ENCODE measurements around the gene PARVA.

PARVA gene

GRCh38 chr11:12376259-12377081, 901 bp upstream of the PARVA start:
- FAIRE-seq: no peak

GRCh38 chr11:12377824-12378593, 638 bp downstream of the PARVA start:
- FAIRE-seq (no peak), DNase-seq (ENCODE audit: low spot score) (peak; percentile 72)

More at GRCh38 chr11:12376259-12377081, 901 bp upstream of the PARVA start:
- DNase-seq (ENCODE audit: low spot score): no peak

GRCh38 chr11:12380565-12381325, 3.4 kb downstream of the PARVA start:
- DNase-seq (ENCODE audit: low spot score): no peak
- no peak for FAIRE-seq

- FAIRE-seq: no peak
- DNase-seq (ENCODE audit: low spot score): no peak
Measured at GRCh38 chr11:12381875-12382274, 4.5 kb downstream of the PARVA start.

- no peak for FAIRE-seq
- DNase-seq (ENCODE audit: low spot score): no peak
Measured at GRCh38 chr11:12382451-12382850, 5.1 kb downstream of the PARVA start.

GRCh38 chr11:12386309-12386708, 8.9 kb downstream of the PARVA start:
- DNase-seq (ENCODE audit: low spot score) (no peak), FAIRE-seq (no peak)

- no peak for DNase-seq (ENCODE audit: low spot score)
- FAIRE-seq: no peak
Measured at GRCh38 chr11:12386745-12387144, 9.4 kb downstream of the PARVA start.

- no peak for DNase-seq (ENCODE audit: low spot score)
- FAIRE-seq: no peak
Measured at GRCh38 chr11:12388173-12388572, 10.8 kb downstream of the PARVA start.

- FAIRE-seq: no peak
- DNase-seq (ENCODE audit: low spot score): no peak
Measured at GRCh38 chr11:12388939-12389670, 11.7 kb downstream of the PARVA start.

GRCh38 chr11:12389676-12390657, 12.6 kb downstream of the PARVA start:
- FAIRE-seq: no peak
- no peak for DNase-seq (ENCODE audit: low spot score)

- no peak for FAIRE-seq
- DNase-seq (ENCODE audit: low spot score): no peak
Measured at GRCh38 chr11:12390687-12391110, 13.3 kb downstream of the PARVA start.

- no peak for FAIRE-seq
- DNase-seq (ENCODE audit: low spot score): no peak
Measured at GRCh38 chr11:12392672-12393071, 15.3 kb downstream of the PARVA start.

- no peak for DNase-seq (ENCODE audit: low spot score)
- no peak for FAIRE-seq
Measured at GRCh38 chr11:12393691-12394090, 16.3 kb downstream of the PARVA start.

- no peak for FAIRE-seq
Measured at GRCh38 chr11:12394601-12395000, 17.2 kb downstream of the PARVA start.

GRCh38 chr11:12395333-12395732, 18.0 kb downstream of the PARVA start:
- FAIRE-seq: no peak
- DNase-seq (ENCODE audit: low spot score): no peak

More at GRCh38 chr11:12394601-12395000, 17.2 kb downstream of the PARVA start:
- DNase-seq (ENCODE audit: low spot score): no peak

- DNase-seq (ENCODE audit: low spot score) (peak; percentile 78), FAIRE-seq (peak; percentile 76)
Measured at GRCh38 chr11:12397931-12398334, 20.6 kb downstream of the PARVA start.

GRCh38 chr11:12399355-12399754, 22.0 kb downstream of the PARVA start:
- DNase-seq (ENCODE audit: low spot score) (no peak), FAIRE-seq (no peak)

- DNase-seq (ENCODE audit: low spot score) (no peak), FAIRE-seq (no peak)
Measured at GRCh38 chr11:12402025-12402424, 24.7 kb downstream of the PARVA start.

GRCh38 chr11:12402691-12403120, 25.3 kb downstream of the PARVA start:
- FAIRE-seq: no peak
- DNase-seq (ENCODE audit: low spot score): no peak

All from RCC 7860 (cell line).